ENCODE data around the gene LPP.

DNA sequence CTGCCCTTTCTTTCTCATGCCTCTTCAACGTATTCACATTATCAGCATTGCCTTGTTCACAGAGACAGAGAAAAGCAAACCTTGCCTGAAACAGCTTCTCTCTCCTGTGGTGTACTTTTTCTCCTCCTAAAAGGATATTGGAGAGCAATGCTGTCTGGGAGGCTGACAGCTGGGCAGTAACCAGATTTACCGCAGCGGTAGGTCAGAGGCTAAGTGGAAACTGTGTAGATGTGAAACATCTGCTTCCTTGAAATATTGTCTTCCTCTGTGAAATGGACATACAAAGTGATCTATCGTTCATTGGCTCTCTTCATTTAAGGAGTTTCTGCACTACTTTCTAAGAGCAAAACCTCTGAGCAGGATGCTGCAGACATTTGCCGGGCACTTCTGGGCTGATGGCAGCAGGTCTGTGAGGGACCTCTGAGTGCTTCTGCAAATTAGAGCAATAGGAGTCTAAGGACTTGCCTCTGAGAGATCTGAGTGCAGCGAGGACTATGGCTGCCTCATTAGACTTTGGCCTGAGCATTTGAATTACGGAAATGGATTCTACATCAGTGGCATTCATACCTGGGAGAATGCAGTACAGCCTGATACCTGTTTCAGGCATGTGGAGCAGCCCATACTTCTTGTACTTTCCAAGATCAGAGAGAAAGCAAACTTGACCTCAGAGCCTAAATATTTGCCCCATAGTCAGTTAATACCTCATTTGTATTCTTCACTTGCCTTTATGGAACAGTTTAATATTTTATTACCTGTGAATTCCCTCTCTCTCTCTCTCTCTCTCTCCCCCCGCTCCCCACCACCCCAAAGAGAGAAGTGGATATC, 757.3 kb downstream of the LPP start:
- TF ChIP-seq, protein P1, sequence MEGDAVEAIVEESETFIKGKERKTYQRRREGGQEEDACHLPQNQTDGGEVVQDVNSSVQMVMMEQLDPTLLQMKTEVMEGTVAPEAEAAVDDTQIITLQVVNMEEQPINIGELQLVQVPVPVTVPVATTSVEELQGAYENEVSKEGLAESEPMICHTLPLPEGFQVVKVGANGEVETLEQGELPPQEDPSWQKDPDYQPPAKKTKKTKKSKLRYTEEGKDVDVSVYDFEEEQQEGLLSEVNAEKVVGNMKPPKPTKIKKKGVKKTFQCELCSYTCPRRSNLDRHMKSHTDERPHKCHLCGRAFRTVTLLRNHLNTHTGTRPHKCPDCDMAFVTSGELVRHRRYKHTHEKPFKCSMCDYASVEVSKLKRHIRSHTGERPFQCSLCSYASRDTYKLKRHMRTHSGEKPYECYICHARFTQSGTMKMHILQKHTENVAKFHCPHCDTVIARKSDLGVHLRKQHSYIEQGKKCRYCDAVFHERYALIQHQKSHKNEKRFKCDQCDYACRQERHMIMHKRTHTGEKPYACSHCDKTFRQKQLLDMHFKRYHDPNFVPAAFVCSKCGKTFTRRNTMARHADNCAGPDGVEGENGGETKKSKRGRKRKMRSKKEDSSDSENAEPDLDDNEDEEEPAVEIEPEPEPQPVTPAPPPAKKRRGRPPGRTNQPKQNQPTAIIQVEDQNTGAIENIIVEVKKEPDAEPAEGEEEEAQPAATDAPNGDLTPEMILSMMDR (IDR thresholded peaks at IDR 0.05) = no peak
- TF ChIP-seq TFCP2L1 (CRISPR knock-in tag; IDR thresholded peaks at IDR 0.05) (no peak), JUN (IDR thresholded peaks at IDR 0.05) (no peak), NR3C1 (IDR thresholded peaks at IDR 0.05) (no peak), POLR2AphosphoS2 (conservative IDR thresholded peaks at IDR 0.05; ENCODE audit: low read length) (no peak), PHF8 (IDR thresholded peaks at IDR 0.05; ENCODE audit: borderline replicate concordance, low read depth) (no peak), ZC3H11A (IDR thresholded peaks at IDR 0.05) (no peak), SREBF2 (IDR thresholded peaks at IDR 0.05) (no peak), ZFP36 (IDR thresholded peaks at IDR 0.05; ENCODE audit: borderline replicate concordance, partially characterized antibody) (no peak), POLR2A (IDR thresholded peaks at IDR 0.05; ENCODE audit: low read length) (no peak), USF2 (IDR thresholded peaks at IDR 0.05) (no peak)
